HG03520 (cell line): ENCODE data around the gene OR13C9.
"Not testable (repeated sequence)": the region's sequence is repeated elsewhere in the genome, so short reads cannot be mapped to it uniquely, and the experiment has no call there.

Experiments
- ATAC-seq: cut with Tn5 transposase; IDR thresholded peaks from one replicate; pipeline ENCODE4 v1.9.1; 2021; ENCODE audit warnings: mild to moderate bottlenecking, moderate library complexity; ENCODE audit not compliant: unreplicated experiment

The OR13C9 gene, protein sequence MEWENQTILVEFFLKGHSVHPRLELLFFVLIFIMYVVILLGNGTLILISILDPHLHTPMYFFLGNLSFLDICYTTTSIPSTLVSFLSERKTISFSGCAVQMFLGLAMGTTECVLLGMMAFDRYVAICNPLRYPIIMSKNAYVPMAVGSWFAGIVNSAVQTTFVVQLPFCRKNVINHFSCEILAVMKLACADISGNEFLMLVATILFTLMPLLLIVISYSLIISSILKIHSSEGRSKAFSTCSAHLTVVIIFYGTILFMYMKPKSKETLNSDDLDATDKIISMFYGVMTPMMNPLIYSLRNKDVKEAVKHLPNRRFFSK

GRCh38 chr9:104618104-104618503, at the start of gene OR13C9:
OR13C9 (minus strand) TSS chr9:104618204; CDS start chr9:104618204, 0 bp downstream.
- no peak for ATAC-seq

DNA sequence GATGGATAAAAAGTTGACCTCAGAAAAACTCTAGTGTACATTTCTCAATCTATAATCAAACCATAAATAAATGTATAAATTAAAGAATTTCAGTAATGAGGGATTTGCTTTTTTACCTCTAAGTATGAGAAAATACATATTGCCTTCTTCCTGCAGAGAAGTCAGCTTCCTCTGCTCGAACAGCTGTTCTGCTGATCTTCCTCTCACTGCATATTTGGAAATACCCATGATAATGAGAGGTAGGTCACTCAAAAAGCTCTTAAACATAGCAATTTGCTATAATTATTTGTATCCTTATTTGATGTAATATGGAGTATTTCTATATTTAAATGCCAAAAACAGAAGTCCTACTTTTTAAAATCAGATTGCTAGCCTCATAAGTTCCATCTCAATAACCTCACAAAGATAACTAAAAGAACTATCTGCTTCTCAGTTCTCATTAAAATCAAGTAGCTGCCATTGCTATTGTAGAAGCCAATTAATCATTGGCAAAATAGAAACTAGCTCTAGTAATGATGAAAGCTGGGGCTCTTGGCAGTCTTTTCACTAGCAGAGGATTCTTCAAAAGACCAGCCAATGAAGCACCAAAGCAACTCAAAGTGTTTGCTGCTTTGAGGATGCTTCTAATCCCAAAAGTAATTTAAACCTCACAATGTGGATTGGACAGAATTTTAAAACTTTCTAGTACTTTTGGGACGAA, 40.6 kb upstream of the OR13C9 start:
- no peak for ATAC-seq

GRCh38 chr9:104635456-104635855, 17.5 kb upstream of the OR13C9 start:
- ATAC-seq = no peak

DNA sequence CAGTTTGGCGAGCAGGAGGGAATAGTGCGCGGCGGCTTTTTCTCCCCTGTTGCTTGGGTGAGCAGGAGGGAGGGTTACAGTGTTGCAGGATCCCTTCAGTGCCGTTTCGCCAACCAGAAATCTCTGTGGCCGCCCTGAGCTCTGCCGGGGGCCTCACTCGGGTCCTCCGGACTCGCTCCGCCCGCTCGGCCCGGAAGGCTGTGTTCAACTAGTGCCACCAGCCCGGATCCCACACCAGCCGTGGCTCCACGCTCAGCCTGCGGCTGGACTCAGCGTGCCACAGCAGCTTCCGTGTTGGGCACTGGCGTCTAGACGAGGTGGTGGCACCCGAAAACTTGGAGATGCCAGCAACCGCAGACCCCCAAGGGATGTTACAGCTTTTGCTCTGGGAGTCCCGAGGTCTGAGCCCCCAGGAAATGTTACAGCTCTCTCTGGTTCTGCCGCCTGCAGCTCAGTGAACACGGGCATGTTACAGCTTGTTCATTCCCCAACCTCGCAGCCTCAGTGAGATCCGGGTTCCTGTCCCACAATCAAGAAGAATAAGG, 16.0 kb upstream of the OR13C9 start:
- no peak for ATAC-seq

DNA sequence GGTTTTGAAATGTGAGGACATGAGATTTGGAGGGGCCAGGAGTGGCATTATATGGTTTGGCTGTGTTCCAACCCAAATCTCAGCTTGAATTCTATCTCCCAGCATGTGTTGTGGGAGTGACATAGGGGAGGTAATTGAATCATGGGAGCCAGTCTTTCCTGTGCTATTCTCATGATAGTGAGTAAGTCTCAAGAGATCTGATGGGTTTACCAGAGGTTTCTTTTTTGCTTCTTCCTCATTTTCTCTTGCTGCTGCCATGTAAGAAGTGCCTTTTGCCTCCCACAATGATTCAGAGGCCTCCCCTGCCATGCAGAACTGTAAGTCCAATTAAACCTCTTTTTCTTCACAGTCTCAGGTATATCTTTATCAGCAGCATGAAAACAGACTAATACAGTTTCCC, 8.0 kb upstream of the OR13C9 start:
- not testable (repeated sequence) for ATAC-seq

DNA sequence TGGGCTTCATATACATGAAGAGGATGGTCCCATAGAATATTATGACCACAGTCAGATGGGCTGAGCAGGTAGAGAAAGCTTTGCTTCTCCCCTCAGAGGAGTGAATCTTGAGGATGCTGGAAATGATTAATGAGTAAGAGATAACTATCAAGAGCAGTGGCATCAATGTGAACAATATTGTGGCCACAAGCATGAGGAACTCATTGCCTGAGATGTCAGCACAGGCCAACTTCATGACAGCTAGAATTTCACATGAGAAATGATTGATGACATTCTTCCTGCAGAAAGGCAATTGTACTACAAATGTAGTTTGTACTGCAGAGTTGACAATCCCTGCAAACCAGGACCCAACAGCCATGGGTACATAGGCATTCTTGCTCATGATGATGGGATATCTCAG, 586 bp downstream of the OR13C9 start:
- ATAC-seq = no peak

- ATAC-seq = no peak
These were observed 6.8 kb downstream of the OR13C9 start for GRCh38 chr9:104611213-104611612.

GRCh38 chr9:104608336-104608735, 9.7 kb downstream of the OR13C9 start:
- no peak for ATAC-seq

GRCh38 chr9:104606152-104606551, 11.9 kb downstream of the OR13C9 start:
- no peak for ATAC-seq

DNA sequence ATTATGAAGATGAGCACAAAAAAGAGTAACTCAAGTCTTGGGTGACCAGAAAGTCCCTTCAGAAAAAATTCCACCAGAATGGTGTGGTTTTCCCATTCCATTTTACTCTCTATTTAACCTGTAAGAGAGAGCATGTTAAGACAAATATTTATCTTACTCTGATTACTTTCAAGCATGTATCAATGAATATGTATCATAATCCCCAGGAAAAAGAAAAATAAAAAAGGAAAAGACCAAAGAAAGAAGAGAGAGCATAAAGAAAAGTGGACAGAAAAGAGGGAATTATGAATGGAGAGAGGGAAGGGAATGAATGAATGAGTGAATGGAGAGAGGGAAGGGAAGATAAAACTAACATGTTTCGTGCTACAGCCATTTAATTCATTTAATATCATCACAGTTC, 12.5 kb downstream of the OR13C9 start, which contains the start of gene OR13C2:
Gene OR13C2 (minus strand): TSS at position 101 of the 400 bp plus-strand sequence. CDS start 0 bp downstream, at position 101.
- ATAC-seq = not testable (repeated sequence)

DNA sequence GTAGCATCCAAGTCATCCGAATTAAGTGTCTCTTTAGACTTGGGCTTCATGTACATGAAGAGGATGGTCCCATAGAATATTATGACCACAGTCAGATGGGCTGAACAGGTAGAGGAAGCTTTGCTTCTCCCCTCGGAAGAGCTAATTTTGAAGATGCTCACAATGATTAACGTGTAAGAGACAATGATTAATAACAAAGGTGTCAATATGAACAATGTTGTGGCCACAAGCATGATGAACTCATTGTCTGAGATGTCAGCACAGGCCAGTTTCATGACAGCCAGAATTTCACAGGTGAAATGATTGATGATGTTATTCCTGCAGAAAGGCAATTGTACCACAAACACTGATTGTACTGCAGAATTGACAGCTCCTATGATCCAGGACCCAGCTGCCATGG, 13.2 kb downstream of the OR13C9 start:
- ATAC-seq = no peak

- ATAC-seq = not testable (repeated sequence)
These were observed 18.7 kb downstream of the OR13C9 start, which contains the start of gene OR13C5 for GRCh38 chr9:104599313-104599712. OR13C5 (minus strand) TSS chr9:104599413; CDS start chr9:104599413, 0 bp downstream.

GRCh38 chr9:104598749-104599148, 19.3 kb downstream of the OR13C9 start:
- ATAC-seq = not testable (repeated sequence)

DNA sequence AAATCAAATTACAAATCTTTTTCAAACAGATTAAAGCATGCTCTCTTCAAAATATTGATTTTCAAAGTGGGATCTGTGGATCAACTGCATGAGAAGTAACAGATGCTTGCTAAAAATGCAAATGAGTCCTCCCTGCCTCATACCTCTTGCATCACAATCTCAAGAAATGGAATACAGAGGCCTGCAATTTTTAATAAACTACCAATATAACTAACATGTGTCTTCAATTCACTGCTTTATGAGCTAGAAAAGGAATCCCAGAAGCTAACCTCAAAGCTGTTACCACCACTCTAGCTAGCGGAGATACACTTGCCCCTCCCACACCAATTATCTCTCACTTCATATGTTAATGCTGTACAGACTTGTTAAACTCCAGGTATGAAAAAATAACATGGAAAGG, 28.4 kb downstream of the OR13C9 start:
- ATAC-seq = no peak

DNA sequence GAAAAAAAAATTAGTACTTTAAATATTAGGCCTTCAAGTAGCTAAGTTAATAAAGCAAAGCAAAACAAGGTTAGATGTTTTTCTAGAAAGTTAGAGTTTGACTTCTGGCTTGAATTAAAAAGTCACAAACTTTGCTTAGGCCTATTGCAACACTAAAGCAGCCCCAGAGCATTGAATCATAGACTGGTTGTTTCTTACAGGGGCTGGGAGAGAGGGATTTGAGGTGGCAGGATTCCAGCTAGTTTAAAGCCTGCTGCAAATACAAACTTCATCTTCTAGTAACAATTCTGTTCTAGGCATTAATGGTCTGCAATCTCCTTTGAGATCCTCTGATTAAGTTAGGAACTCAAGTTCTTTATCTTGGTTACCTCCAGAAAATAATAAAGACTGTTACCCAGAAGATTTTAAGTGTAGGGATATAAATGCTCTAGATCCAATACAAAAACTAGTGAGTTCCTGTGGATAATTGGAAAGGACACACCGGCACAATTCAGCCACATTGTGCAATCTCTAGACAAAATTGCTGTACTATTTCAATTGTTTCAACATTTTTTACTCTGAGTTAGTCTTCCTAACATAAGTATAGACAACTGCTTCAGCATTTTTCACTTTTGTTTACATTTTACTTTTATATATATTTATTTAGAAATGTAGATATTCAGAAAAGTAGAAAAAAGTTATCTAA, 31.4 kb downstream of the OR13C9 start:
- no peak for ATAC-seq

DNA sequence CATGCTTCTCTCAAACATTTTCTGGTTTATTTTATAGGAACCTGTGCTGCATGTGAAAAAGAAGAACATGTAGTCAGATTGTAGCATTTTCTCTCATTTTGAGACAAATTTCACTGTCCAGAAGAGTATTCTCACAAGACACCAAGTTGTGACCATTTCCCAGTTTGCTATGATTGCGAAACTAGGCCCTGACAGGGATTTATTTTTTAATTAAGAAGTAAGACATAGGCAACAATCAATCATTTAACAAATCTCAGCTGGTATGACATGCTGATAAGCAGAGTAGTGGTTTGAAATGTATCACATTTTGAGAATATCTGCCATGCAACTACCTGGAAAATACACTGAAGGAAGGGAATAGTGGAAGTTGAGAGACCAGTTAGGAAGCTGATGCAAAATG, 37.4 kb downstream of the OR13C9 start:
- ATAC-seq = no peak

DNA sequence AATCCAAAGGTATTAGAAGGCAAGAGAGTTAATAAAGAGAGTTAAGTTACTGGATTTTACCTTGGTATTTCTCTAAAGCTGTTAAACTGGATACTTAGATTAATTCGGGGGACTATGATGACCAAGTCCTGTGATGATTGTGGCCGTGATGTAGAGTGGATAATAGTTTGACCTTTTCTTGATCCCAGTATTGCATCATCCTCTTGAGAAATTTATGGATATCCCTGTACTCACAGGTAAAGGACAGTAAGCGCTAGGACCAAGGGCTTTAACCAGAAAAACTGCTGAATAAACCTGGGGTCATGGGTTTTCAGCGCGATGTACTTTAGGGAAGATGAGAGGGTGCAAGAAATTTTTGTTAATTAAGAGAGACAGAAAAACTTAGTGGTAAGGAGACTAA, 40.7 kb downstream of the OR13C9 start:
- ATAC-seq = no peak

DNA sequence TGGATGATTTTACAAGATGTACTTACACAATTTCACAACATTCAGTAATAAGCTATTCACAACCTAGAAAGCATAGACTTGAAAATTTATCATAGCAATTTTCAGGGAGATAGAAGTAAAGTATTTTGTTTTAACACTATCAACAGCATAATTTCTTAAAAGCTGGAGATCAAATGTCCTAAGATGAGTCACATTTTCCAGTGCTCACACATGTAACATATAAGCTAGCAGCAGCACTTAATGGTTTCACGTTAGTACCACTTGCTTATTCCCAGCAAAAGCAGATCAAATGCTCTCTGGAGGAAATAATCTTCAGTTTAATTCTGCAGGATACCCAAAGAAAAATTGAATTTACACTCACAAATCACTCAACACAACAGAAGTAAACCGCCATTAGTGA, 42.5 kb downstream of the OR13C9 start:
- no peak for ATAC-seq

DNA sequence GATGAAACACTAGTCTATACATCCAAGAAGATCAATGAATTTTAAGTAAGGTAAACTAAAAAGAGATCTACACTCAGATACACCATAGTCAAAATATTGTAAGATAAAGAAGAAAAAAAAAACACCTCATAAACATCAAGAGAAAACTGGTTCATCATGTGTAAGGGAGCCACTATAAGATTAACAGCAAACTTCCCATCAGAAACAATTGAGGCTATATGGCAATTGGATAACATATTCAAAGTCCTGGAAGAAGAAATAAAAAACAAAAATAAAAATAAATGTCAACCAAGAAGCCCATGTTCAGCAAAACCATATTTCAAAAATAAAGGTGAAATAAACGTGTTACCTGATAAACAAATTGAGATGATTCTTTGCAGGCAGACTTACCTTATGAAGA, 45.4 kb downstream of the OR13C9 start:
- ATAC-seq = no peak

DNA sequence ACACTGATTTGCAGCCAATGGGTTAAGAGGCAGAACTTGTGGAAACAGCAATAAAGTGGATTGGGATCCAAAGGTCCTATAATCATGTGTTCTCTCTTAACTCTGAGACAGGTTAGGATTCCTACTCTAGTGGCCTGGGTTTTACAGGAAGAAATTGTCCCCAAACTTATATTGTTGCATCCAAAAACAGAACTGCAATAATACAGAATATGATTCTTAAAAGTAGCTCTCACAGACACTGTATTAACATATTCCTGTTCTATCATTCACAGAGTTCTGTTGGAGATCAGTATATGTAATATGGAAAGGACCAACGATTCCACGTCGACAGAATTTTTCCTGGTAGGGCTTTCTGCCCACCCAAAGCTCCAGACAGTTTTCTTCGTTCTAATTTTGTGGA, 49.1 kb downstream of the OR13C9 start, which contains the start of gene OR13C8:
Gene OR13C8 (plus strand): TSS at position 301 of the 400 bp plus-strand sequence. CDS start 0 bp downstream, at position 301.
- ATAC-seq = no peak
